ENCODE data around the gene CTNNA2. TPM values are rescaled to one million over a fixed set of nuclear protein-coding genes. Genes with fewer than 3 reads are reported as not detected.

Gene CTNNA2
- total and polyA plus RNA-seq, 9 of the 15 experiments (the other 6 are each of a cell fraction or from before 2014, with no cell fraction given): 0.03 to 0.40 (median 0.15) TPM

GRCh38 chr2:80374105-80374504 is 861.3 kb downstream of the CTNNA2 start:
- CTCF ChIA-PET (ENCODE audit: low intra/inter-chr PET ratio): no interaction called here
- BruUV-seq (replicated peaks): no TSS peak

GRCh38 chr2:80377071-80377470 is 864.2 kb downstream of the CTNNA2 start:
- H4K20me1 ChIP-seq (replicated peaks; ENCODE audit: control insufficient read depth, insufficient read depth, low read length): no peaks in the 10 kb centered on the region
- ChIA-PET POLR2A (no interaction called here), CTCF (ENCODE audit: low intra/inter-chr PET ratio) (no interaction called here)
- no peak overlapping the region for H3K27ac ChIP-seq (ENCODE audit: extremely low read depth, low read depth, low read length)
- FAIRE-seq: no peak
- no TSS peak for BruUV-seq (replicated peaks)
- H3K9me3 ChIP-seq (replicated peaks; ENCODE audit: control insufficient read depth, insufficient read depth, low read depth, low read length): no peaks in the 10 kb centered on the region
- in situ Hi-C loops (cut with MboI) (no loop called here), intact Hi-C loops (cut with micrococcal nuclease) (no loop called here)
- DNase-seq (ENCODE audit: extremely low read depth in 1 of 4, low spot score in 3 of 4): no peak
- H3K4me2 ChIP-seq (ENCODE audit: insufficient read depth, low read length): no peak overlapping the region
- H3K9ac ChIP-seq (ENCODE audit: insufficient read depth in 1 of 2, low read depth in 2 of 2, low read length in 2 of 2): no peak overlapping the region
- ATAC-seq: no peak
- peaks cover 0 to 14% of the 10 kb centered on the region in 2 experiments; a peak in 2 of 5 replicates for H3K4me1 ChIP-seq (replicated peaks in 1 of 2; ENCODE audit: control insufficient read depth in 2 of 2, insufficient read depth in 2 of 2, low read length in 2 of 2)
- H3K9me1 ChIP-seq (ENCODE audit: control insufficient read depth, insufficient read depth, low read length): no peaks in the 10 kb centered on the region
- no peak for TF ChIP-seq CEBPB (tag; IDR thresholded peaks at IDR 0.05)
- no peak for TF ChIP-seq IRF9 (tag; IDR thresholded peaks at IDR 0.05)
- no peak overlapping the region for H2AFZ ChIP-seq (ENCODE audit: low read depth, low read length)
- H3K27me3 ChIP-seq (ENCODE audit: control insufficient read depth in 2 of 2, insufficient read depth in 2 of 2, low read length in 2 of 2): no peaks in the 10 kb centered on the region
- no peaks in the 10 kb centered on the region for H3K36me3 ChIP-seq (ENCODE audit: control insufficient read depth, insufficient read depth, low read length)
- H3K79me2 ChIP-seq (ENCODE audit: control insufficient read depth, insufficient read depth, low read length): no peaks in the 10 kb centered on the region
- no peak overlapping the region for H3K4me3 ChIP-seq

More at GRCh38 chr2:80374105-80374504, 861.3 kb downstream of the CTNNA2 start:
- peaks cover 0 to 23% of the 10 kb centered on the region in 2 experiments; a peak in 2 of 5 replicates for H3K4me1 ChIP-seq (replicated peaks in 1 of 2; ENCODE audit: control insufficient read depth in 2 of 2, insufficient read depth in 2 of 2, low read length in 2 of 2)
- FAIRE-seq: no peak
- H3K4me2 ChIP-seq (ENCODE audit: insufficient read depth, low read length): no peak overlapping the region
- TF ChIP-seq HMBOX1 (IDR thresholded peaks at IDR 0.05): 0 out of 2 replicates have a peak, but pooled peaks have one; percentile 13
- no peak for TF ChIP-seq DNMT1 (IDR thresholded peaks at IDR 0.05)
- no peak for ATAC-seq
- no peaks in the 10 kb centered on the region for H3K27me3 ChIP-seq (ENCODE audit: control insufficient read depth in 2 of 2, insufficient read depth in 2 of 2, low read length in 2 of 2)
- H2AFZ ChIP-seq (ENCODE audit: low read depth, low read length): peak overlapping the region; percentile 50; the same call in 1 of the 2 replicates
- H4K20me1 ChIP-seq (replicated peaks; ENCODE audit: control insufficient read depth, insufficient read depth, low read length): no peaks in the 10 kb centered on the region
- H3K9me1 ChIP-seq (ENCODE audit: control insufficient read depth, insufficient read depth, low read length): no peaks in the 10 kb centered on the region
- H3K27ac ChIP-seq (ENCODE audit: extremely low read depth, low read depth, low read length): no peak overlapping the region
- H3K79me2 ChIP-seq (ENCODE audit: control insufficient read depth, insufficient read depth, low read length): no peaks in the 10 kb centered on the region
- H3K36me3 ChIP-seq (ENCODE audit: control insufficient read depth, insufficient read depth, low read length): no peaks in the 10 kb centered on the region
- 23% methylated on average over 3 of the region's 3 CpGs for WGBS (ENCODE audit: insufficient coverage, low coverage, missing lambda C conversion rate)
- in situ Hi-C loops (cut with MboI): no loop called here
- H3K4me3 ChIP-seq: no peak overlapping the region
- intact Hi-C loops (cut with micrococcal nuclease): no loop called here
- no peak for DNase-seq (ENCODE audit: extremely low read depth in 1 of 4, low spot score in 3 of 4)
- no peaks in the 10 kb centered on the region for H3K9me3 ChIP-seq (replicated peaks; ENCODE audit: control insufficient read depth, insufficient read depth, low read depth, low read length)
- POLR2A ChIA-PET: interaction anchor here (0.5 kb wide), 1 partner anchor 72 kb away, joined by 3 read pairs; no protein-coding TSS in a partner anchor
- H3K9ac ChIP-seq (ENCODE audit: insufficient read depth in 1 of 2, low read depth in 2 of 2, low read length in 2 of 2): no peak overlapping the region

All from K562 (cell line).